Erythroblast (primary cell): ENCODE results near the gene BMP7.

Source experiments
- GATA1 ChIP-seq: IDR thresholded peaks from 2 replicates; pipeline ENCODE4 v1.6.1; 2011; ENCODE audit warnings: low read depth, mild to moderate bottlenecking, control low read depth, low read length, moderate library complexity
- POLR2A ChIP-seq: IDR thresholded peaks from 2 replicates; pipeline ENCODE4 v1.6.1; 2011; ENCODE audit warnings: mild to moderate bottlenecking, low read length

GRCh38 chr20:57301026-57301425 is 34.6 kb upstream of the BMP7 start:
- TF ChIP-seq POLR2A (no peak), GATA1 (no peak)
